ENCODE data around the gene RAB3IL1.
A peak's percentile ranks its signal among the peaks of the same experiment; 100 is the strongest.

The RAB3IL1 gene

DNA sequence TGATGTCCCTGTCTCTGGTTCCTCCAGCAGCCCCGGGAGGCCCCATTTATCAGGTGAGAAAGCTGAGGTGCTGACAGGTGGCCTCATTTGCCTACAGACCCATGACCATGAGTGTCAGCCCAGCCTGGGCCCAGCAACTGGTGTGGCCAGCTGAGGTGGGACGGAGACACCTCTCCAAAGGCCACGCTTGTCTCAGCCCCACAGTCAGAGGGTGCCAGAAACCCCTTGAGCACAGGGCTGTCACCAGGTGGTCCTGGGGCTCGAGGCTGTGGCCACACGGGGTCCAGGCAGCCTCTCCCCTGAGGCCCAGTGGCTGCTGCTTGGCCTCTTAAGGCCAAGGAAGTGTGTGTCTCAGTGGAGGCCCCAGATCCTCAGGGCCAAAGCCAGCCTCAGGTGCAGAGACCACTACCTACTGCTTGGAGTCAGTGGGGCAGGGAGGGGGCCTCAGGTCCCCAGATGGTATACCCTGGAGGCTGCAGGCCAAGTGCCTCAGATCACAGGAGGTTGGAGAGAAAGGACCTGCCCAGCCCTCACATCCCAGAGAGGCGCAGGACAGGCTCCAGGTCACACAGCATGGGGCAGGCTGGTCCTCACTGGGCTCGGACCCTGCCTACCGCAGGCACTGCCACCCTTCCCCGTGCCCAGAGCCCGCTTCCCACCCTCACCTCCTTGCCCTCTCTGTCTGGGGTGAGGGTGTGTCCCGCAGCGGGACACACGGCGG is 11.4 kb downstream of the RAB3IL1 start:
- no peak for DNase-seq (ENCODE audit: low read depth in 1 of 2, low spot score in 1 of 2)

DNA sequence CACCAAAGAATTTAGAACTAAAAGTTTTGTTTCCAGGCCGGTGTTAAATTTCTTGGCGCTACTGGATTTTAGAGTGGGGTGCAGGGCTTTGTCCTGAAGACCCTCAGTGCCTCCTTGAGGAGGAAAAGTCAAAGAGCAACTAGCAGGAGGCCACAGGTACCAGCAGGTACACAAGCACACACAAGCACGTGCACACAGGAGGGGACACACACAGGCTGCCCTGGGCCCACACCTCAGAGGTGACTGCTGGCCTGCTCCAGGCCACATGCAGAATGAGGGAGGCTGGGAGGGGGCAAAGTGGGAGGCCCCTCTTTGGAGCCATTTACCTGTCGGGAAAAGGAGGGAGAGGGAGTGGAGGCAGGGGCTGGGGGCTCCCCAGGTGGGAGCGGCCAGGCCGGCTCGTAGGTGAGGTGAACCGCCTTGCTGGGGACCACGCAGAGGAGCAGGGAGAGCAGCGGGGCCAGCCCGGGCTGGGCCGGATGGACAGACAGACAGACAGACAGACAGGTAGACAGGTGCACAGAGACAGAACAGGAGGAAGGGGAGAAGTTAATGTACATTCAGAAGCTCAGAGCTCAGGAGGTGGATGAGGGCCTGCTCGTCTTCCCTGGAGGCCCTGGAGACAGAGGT is 12.2 kb downstream of the RAB3IL1 start:
- DNase-seq (ENCODE audit: low read depth in 1 of 2, low spot score in 1 of 2): no peak

DNA sequence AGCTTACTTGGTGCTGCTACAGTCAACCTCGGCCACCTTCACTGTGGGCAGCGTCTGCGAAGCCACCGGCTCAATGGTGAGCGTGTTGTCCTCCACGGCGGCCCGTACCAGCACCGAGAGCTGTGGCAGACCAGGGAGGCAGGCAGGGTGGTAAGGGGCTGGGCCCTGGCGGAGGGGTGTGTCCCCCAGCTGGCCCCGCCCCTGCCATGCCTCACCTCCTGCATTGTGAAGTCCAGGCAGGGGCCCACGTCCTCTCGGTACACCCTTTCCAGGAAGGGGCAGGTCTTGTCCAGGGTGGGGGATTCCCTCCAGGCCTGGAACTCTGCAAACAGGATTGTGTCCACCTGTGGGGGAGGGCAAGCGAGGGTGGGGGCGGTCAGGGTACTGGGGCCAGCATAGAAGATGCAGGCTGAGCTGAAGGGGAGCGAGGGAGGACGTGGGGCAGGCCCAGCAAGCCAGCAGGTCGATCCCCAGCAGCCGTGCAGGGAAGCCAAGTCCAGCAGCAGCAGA is 12.8 kb downstream of the RAB3IL1 start:
- no peak for DNase-seq (ENCODE audit: low read depth in 1 of 2, low spot score in 1 of 2)

DNA sequence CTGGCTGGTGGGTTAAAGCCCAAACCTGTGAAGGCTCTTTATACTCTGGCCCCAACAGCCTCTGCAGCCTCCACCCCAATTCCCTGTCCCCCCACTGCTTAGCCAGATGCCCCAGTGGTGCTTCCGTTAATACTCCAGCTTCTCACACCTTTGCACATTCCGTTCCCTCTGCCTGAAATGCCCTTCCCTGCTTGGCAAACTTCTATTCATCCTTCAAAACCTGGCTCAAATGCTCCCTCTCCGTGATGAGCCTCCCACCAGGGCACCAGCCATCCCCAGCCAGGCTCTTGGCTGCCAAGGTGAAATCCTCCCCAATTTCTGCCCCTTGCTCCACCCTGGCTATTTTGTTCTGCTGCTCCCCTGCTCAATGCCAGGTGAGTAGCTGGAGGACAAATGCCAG is 13.5 kb downstream of the RAB3IL1 start:
- no peak for DNase-seq (ENCODE audit: low read depth in 1 of 2, low spot score in 1 of 2)

DNA sequence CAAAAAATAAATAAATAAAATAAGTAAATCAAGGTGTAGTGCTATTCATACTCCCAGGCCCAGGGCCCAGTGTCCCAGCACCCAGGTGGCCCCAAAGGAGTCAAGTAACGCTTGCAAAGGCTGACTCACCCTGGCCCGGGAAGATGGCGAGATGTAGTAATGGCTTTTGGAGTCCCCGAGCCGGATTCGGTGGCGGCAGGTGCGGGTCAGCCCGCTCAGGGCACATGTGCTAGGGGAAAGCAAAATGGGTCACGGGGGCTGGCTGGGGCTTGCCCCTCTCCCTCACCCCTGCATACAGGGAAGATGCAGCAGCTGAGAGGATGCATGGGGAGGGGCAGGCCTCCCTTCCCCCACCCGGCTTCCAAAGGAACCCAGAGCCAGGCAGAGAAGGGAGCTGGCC is 15.1 kb downstream of the RAB3IL1 start:
- DNase-seq (ENCODE audit: low read depth in 1 of 2, low spot score in 1 of 2): no peak

DNA sequence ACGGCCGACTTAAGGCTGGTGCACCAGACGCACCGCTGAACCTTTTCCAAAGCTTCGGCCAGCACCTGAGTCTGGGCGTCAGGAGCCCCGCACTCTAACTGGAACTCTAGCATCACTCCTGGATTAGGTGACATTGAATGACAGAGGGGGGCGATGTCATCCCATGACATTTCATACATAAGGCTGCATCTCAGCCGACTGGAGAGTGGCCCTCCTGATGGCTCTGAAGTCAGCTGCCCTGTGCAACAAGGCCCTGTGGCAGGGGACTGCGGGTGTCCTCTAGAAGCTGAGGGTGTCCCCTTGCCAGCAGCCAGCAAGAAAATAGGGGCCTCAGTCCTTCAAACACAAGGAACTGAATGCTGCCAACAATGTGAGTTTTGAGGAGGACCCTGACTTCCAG is 16.0 kb downstream of the RAB3IL1 start:
- DNase-seq (ENCODE audit: low read depth in 1 of 2, low spot score in 1 of 2): no peak

DNA sequence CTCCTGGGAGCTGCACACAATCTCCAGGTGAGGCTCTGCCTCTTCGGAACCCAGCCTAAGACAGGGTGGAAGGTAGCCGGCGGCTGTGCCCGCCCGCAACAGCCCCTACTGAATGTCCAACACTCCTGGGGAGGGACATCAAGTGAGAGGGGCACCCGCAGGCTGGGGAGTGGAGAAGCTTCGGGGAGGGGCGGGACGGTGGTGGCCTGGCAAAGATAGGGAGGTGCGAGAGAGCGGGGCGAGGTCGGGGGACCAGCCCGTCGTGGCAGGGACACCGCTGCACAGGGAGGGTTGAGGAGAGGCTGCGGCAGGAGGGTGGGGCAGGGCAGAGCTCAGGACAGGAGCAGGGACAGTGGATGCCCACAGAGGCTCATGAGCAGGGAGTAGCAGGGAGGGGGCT is 17.1 kb downstream of the RAB3IL1 start:
- no peak for DNase-seq (ENCODE audit: low read depth in 1 of 2, low spot score in 1 of 2)

DNA sequence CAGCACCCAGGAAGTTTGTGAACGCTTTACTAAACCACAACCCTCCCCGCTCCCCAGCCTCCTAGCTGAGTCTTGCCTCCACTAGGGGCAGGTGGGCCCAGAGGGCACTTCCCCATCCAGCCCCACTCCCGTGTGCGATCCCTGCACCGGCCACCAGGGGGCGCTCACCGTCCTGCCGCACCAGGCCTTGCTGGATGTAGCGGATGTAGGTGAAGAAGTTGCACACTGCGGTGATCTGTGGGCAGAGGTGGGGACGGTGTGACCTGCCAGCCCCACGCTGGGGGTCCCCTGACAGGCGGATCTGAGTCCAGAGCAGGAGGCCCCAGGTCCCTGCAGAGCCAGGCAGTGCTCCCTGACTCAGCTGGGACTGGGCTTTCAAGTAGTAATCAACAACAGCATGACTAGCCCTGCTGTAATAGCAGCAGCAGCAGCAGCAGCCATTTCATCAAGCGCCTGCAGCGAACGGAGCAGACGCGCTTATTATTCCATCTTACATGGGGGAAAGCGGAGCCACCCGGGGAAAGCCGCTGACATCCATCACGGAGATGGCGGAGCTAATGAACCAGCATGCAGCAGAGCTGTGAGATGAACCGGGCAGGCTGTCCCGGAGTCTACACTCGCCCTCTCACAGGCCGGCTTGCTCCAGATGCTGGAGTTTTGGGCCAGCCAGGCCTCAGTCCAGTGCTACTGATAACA is 18.1 kb downstream of the RAB3IL1 start:
- peak; percentile 89 to 95 for DNase-seq (ENCODE audit: low read depth in 1 of 2, low spot score in 1 of 2)

DNA sequence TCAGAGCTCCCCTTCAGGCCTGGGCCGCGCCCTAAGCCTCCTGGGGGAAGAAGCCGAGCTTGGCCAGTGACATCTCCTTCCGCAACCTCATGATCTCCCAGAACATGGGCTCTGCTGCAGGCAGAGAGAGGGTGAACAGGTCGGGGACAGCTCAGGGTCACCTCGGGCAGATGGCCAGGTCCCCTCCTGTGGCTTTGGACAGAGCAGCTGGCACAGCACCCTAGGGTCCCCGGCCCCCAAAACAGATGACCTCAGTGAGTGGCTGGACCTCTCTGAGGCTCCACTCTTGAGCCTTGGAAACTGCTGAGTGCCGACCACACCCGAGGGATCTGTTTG is 19.2 kb downstream of the RAB3IL1 start:
- DNase-seq (ENCODE audit: low read depth in 1 of 2, low spot score in 1 of 2): no peak

DNA sequence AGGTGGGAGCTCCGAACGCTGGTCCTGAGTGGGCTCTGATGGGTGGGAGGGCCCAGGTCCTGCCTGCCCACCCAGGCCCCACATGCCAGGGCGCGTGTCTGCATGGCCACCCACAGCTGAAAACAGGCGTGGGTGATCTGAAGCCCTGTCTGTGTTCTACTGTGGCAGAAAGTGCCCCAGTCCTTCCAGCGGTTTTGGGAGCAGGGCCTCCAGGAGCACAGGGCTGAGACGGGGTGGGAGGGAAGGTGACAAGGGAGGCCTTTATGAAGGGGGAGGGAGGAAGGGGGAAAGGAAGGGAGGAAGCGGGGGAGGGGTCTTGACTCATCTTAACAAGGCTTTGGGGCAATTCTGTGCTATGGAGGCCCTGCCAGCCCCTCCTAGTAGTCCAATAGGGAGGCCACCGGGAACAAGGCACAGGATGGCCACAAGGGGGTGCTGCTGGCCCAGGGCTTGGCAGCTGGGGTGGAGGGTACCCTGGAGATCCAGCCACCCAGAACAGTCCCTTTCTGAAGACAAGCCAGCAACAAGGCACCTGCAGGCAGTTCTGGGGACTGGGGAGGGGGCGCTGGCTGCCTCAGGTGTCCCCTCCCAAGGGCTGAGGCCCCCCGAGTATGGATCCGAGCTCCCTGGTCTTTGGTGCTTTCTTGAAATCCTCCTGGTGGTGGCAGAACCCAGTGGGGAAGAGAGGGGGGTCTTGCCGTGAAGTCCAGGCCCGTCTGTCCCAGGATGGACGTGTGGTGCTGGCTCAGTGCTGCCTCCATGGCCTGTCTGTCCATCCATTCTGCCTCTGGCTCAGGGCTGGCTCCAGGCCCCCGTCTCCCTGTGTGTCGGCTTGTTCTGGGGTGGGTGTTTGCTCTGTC is 19.7 kb downstream of the RAB3IL1 start:
- peak; percentile 56 to 60 for DNase-seq (ENCODE audit: low read depth in 1 of 2, low spot score in 1 of 2)

DNA sequence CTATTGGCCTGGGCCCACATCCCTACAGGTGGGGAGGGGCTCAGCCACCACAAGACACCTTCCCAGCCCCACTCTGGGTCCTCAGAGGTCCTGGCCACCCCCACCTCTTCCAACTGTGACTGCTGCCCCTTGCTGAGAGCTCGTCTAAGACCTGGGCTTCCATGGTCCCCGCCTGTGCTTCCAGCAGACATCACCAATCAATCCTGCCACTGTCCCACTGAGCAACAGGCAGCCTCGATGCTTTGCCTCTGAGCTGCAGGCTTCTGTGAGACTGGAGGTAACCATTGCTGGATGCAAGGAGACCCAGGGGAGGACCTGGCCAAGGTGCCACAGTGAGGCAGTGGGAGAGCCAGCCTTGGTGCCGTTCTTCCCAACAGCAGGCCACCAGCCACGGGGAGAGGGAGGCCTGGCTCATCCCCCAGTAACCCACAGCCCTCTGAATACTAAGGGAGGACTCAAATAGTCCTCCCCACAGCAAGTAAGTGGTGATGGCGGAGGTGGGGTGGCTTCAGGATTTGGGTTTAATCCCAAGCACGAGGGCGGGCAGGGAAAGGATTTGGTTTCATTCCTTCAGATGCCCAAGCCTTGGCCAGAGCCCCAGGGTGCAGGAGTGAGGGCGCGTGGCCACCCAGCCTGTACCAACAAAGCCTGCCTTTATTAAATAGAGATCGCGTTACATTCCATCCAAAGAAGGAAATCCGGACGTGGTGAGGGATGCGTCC is 20.5 kb downstream of the RAB3IL1 start:
- DNase-seq (ENCODE audit: low read depth in 1 of 2, low spot score in 1 of 2): no peak

DNA sequence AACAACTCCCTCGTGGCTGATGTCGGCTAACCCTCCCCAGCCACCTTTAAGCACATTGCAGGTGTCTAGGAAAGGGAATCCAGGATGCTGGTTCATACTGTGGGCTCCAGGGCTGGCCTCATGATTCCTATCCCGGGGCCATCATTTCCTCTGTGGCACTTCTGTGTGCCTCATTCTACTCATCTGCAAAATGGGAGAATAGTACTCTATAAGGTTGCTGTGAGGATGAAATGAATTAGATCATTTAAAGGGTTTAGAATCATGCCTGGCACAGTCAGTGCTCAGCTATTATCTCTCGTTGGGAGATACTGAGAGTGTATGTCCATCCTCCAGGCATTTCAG is 21.7 kb downstream of the RAB3IL1 start:
- DNase-seq (ENCODE audit: low read depth in 1 of 2, low spot score in 1 of 2): no peak

DNA sequence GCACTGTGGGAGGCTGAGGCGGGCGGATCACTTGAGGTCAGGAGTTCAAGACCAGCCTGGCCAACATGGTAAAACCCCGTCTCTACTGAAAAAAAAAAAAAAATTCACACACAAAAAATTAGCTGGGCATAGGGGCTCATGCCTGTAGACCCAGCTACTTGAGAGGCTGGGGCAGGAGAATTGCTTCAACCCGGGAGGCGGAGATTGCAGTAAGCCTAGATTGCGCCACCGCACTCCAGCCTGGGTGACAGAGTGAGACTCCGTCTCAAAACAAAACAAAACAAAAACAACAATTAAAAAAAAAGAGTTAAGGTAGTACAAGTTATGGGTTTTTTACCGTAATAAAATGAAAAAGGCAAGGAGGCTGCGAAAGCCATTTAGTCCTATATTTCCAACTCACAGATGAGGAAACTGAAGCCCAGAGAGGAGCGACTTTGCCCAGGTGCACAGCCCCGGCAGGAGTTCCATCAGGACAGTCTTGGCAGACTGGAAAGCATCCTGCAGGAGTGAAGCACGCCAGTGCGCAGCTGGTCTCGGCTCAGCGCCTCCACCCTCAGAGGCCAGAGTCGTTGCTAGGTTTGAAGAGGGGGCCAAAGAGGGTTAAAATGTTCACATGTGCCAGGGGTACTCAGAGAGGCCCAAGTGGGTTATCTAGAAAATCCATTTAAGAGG is 22.2 kb downstream of the RAB3IL1 start:
- DNase-seq (ENCODE audit: low read depth in 1 of 2, low spot score in 1 of 2): no peak

DNA sequence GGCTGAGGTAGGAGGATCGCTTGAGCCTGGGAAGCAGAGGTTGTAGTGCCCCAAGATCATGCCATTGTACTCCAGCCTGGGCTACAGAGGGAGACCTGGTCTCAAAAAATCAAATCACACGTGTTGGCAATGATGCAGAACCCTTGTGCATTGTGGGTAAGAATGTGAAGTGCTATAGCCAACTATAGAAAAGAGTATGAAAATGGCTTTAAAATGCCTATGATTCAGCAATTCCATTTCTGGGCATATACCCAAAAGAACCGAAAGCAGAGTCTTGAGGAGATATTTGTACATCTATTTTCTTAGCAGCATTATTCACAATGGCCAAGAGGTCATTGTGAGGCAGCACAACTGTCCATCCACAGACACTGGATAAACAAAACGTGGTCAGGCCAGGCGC is 23.4 kb downstream of the RAB3IL1 start:
- DNase-seq (ENCODE audit: low read depth in 1 of 2, low spot score in 1 of 2): no peak

DNA sequence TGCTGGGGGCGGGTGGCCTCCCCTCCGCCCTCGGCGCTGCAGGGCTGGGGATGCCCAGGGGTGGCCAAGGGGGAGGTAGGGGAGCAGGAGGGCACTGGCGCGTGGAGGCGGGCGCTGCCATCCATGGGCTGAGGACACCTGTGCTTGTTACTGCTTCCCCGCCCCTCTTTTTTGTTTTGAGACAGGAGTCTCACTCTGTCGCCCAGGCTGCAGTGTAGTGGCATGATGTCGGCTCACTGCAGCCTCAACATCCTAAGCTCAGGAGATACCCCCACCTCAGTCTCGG is 25.3 kb downstream of the RAB3IL1 start:
- no peak for DNase-seq (ENCODE audit: low read depth in 1 of 2, low spot score in 1 of 2)

DNA sequence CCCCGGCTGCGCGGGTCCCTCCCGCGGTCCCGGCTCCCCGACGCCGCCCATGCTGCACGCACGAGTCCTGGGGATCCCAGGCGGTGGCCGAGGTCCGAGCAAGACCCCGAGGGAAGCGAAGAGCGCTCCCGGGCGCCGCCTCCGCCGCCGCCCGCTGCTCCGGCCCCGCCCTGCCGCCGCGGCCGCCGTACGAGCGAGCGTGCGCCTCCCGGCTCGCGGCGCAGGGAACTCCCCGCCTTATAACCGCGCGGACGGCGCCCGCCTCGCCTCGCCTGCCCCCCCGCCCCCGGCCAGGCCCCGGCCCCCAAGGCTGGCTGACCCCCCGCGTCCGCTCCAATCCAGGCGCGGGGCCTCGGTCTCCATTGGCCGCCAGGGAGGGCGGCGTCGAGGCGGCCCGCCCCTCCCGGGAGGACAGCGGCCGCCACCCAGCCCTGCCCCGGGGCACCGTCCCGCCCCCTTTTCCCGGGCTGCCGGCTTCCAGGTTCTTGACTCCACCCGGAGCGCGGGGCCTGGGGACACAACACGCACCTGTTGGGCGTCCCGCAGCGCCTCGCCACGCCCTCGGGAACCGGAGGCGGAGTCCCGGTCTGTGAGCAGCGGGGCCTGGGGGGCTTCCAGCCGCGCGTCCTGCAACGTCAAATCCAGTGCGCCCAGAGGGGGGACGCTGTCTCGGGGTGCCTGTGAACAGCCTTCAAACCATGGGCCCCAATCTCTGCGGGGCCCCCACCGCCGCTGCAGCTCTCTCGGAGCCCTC is 25.9 kb downstream of the RAB3IL1 start, which contains the start of gene FADS3:
TSS of gene FADS3 (minus strand) at position 215 of the 754 bp plus-strand sequence. CDS start at position 51, 164 bp downstream.
- DNase-seq (ENCODE audit: low read depth in 1 of 2, low spot score in 1 of 2): peak; percentile 14 to 52

DNA sequence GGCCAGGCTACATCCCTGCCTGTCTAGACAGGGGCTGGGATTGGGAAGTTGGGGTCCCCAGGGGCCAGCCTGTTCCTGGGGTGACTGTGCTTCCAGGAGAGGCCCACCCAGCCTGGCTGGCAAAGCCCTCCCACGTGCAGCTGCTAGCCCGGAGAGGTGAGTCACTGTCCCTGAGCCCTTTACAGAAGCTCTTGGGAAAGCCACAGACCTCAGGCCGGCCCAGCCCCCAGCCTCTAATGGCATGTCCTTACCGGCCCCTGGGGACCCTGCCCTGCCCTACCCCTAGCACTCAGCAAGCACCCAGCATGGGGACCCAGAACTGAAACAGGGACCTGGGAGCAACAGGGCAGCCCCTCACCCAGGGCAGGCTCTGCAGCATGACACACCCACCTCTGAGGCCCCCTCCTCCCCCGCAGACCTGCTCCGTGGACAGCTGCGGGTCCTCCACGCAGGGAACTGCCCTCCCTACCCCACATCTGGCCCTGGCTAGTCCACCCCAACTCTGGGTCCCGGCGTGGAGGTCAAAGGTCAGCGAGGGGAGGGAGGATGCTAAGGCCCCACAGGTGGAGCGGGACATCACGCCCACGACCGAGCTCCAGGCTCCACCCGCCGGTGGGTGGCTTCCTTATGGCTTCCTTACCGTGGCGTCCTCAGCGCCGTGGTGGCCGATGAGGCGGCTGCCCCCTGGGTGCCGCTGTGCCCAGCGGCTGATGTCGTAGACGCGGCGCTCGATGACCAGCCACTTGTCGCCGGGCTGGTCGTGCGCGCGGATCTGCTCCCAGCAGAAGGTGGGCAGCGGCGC is 26.6 kb downstream of the RAB3IL1 start:
- peak in 1 of 2 donors; percentile 11 for DNase-seq (ENCODE audit: low read depth in 1 of 2, low spot score in 1 of 2)

DNA sequence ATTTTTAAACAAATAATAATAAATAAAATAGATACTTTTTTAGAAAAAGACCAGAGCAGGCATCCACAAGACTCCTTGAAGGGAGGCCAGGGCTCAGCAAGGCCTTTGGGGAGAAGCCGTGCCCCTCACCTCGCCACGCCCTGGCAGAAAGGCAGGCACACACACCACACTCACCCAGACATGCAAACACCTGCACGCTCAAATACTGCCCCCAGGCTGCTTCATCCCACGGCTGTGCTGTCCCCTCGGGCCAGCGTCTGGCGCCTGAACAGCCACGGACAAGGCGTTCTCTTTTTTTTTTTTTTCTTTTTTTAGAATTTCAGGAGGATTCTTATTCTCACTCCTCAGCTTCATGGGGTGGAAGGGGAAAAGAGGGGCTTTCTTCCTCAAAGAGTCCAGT is 27.5 kb downstream of the RAB3IL1 start:
- DNase-seq (ENCODE audit: low read depth in 1 of 2, low spot score in 1 of 2): no peak

DNA sequence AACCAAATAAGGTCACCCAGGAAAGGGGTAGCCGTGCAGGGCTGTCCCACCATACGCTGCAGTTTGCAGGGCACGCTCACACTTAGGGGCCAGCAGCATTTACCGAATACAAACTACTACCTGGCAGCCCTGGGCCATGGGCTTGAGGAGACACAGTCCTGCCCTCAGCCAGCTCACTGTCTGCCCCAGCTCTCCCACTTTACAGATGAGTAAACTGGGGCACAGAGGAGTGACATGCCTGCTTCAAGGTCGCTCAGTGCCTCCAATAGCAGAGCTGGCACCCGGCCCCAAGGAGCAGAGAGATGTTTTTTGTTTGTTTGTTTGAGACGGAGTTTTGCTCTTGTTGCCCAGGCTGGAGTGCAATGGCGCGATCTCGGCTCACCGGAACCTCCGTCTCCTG is 28.8 kb downstream of the RAB3IL1 start:
- DNase-seq (ENCODE audit: low read depth in 1 of 2, low spot score in 1 of 2): no peak

Data from activated T-helper 1 cell treated with anti-CD3 and anti-CD28 coated beads, Interleukin-2, amount 50 U/mL, for 16 hours (primary cell).